HG03432 (cell line): ENCODE results near the gene ZNF700.
A peak's percentile ranks its signal among the peaks of the same experiment; 100 is the strongest.
"Not testable (repeated sequence)": the region's sequence is repeated elsewhere in the genome, so short reads cannot be mapped to it uniquely, and the experiment has no call there.

Source experiments
- ATAC-seq: cut with Tn5 transposase; IDR thresholded peaks from one replicate; pipeline ENCODE4 v1.9.1; 2021; ENCODE audit warnings: mild to moderate bottlenecking, moderate library complexity; ENCODE audit not compliant: unreplicated experiment

The ZNF700 gene

GRCh38 chr19:11935829-11936228 is 10.9 kb downstream of the ZNF700 start:
- ATAC-seq = not testable (repeated sequence)

GRCh38 chr19:11938383-11938782 is 13.5 kb downstream of the ZNF700 start:
- not testable (repeated sequence) for ATAC-seq

GRCh38 chr19:11941361-11941887 is 16.5 kb downstream of the ZNF700 start:
- not testable (repeated sequence) for ATAC-seq

DNA sequence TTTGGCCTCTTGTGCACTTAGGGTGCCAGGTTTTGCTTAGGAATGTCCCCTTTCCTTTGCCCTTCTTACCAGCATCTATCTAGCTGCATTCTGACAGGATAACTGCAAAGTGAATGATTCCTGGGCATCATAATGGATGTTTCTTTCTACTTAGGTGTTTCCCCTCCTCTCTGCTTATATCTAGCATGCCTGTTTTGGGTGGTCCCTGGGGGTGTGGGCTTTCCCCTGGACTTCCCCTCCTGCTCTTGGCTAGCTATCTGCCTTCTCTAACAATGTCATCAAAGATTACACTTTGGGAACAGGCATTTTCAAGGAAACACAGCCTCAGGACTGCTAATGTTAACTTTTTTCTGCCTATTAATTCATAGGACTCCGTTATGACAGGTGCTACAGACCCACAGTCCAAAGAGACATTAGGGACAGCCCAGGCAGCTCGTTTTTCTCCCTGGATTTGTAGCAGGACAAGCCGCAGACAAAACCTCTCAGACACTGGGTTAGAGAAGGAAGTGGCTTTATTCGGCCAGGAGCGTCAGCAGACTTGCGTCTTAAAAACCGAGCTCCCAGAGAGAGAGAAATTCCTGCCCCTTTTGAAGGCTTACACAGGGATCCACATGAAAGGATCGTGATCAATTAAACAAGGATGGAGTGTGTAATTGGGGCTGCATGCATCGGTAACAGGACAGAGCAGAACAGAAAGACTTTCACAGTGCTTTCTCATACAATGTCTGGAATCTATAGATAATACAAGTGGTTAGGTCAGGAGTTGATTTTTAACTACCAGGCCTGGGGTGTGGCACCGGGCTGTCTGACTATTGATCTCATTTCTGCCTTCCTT is 17.3 kb downstream of the ZNF700 start:
- no peak for ATAC-seq

DNA sequence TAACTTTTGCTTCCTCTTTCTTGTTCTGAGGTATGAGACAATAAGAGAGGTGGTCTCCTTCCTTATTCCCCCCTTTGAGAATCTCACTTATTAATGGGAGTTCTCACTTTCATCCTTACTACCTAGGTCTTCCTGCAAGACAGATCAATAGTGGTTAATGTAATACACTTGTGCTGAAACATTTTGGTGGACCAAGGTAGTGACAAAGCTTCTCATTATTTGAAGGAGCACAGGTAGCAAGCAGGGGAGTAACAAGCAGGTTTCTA is 17.9 kb downstream of the ZNF700 start:
- ATAC-seq = no peak

- no peak for ATAC-seq
Measured at GRCh38 chr19:11944656-11945055, 19.7 kb downstream of the ZNF700 start.

- ATAC-seq = no peak
Measured at GRCh38 chr19:11948646-11949045, 23.7 kb downstream of the ZNF700 start.

DNA sequence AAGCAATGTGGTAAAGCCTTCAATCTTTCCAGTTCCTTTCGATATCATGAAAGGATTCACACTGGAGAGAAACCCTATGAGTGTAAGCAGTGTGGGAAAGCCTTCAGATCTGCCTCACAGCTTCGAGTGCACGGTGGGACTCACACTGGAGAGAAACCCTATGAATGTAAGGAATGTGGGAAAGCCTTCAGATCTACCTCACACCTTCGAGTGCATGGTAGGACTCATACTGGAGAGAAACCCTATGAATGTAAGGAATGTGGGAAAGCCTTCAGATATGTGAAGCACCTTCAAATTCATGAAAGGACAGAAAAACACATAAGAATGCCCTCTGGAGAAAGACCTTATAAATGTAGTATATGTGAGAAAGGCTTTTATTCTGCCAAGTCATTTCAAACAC is 24.3 kb downstream of the ZNF700 start:
- no peak for ATAC-seq

- ATAC-seq = not testable (repeated sequence)
Measured at GRCh38 chr19:11949614-11950080, 24.7 kb downstream of the ZNF700 start.

DNA sequence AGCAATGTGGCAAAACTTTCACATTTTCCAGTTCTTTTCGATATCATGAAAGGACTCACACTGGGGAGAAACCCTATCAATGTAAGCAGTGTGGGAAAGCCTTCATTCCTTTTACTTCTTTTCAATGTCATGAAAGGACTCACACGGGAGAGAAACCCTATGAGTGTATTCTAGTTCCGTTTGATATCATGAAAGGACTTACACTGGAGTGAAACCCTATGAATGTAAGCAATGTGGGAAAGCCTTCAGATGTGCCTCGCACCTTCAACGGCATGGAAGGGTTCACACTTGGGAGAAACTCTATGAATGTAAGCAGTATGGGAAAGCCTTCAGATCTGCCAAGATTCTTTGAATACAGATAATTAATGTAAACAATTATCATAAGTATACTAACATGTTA is 25.4 kb downstream of the ZNF700 start:
- no peak for ATAC-seq

- ATAC-seq = peak; percentile 40
Measured at GRCh38 chr19:11963566-11964355, 38.9 kb downstream of the ZNF700 start.

GRCh38 chr19:11964496-11964857 is 39.6 kb downstream of the ZNF700 start:
- peak; percentile 18 for ATAC-seq

GRCh38 chr19:11964858-11965645 is 40.1 kb downstream of the ZNF700 start, which contains the start of gene ZNF763:
Gene ZNF763 (plus strand): TSS chr19:11965040. CDS start chr19:11965209, 169 bp downstream.
- ATAC-seq = peak; percentile 84

GRCh38 chr19:11970174-11970573 is 45.3 kb downstream of the ZNF700 start:
- ATAC-seq = no peak

GRCh38 chr19:11971041-11971440 is 46.1 kb downstream of the ZNF700 start:
- ATAC-seq = no peak

DNA sequence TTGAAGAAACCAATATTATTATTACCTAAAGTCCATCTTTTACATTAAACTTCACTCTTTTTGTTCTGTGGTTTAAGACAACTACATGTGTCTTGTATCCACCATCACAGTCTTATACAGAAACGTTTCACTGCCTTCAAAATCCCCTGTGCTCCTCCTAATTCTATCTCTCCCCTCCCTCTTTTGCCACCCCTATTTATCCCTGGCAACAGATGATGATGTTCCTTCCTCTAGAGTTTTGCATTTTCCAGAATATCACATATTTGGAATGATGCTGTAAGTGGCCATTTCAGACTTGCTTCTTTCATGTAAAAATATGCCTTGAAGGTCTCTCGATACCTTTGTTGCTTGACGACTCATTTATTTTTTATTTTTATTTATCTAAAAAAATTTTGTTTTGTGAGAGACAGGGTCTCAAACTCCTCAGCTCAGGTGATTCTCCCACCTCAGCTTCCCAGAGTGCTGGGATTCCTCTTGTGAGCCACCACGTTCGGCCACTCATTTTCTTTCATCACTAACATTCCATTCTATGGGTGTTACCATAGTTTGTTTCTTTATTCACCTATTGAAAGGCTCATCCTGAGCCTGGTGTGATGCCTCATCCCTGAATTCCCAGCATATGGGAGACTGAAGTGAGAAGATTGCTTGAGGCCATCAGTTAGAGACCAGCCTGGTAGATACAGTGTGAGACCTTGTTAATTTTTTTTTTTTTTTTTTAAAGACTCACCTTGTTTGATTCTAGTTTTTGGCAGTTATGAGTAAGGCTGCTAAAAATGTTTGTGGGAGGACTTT is 48.3 kb downstream of the ZNF700 start:
- ATAC-seq = no peak

DNA sequence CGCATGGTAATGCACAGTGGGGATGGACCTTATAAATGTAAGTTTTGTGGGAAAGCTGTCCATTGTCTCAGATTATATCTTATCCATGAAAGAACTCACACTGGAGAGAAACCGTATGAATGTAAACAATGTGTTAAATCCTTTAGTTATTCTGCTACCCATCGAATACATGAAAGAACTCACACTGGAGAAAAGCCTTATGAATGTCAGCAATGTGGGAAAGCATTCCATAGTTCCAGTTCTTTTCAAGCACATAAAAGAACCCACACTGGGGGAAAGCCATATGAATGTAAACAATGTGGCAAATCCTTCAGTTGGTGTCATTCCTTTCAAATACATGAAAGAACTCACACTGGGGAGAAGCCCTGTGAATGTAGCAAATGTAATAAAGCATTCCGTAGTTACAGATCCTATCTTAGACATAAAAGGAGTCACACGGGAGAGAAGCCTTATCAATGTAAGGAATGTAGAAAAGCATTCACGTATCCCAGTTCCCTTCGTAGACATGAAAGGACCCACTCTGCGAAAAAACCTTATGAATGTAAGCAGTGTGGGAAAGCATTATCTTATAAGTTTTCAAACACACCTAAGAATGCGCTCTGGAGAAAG is 53.7 kb downstream of the ZNF700 start:
- ATAC-seq = no peak

DNA sequence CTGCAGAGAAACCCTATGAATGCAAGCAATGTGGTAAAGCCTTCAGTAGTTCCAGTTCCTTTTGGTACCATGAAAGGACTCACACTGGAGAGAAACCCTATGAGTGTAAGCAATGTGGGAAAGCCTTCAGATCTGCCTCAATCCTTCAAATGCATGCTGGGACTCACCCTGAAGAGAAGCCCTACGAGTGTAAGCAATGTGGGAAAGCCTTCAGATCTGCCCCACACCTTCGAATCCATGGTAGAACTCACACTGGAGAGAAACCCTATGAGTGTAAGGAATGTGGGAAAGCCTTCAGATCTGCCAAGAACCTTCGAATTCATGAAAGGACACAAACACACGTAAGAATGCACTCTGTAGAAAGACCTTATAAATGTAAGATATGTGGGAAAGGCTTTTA is 54.6 kb downstream of the ZNF700 start:
- no peak for ATAC-seq

GRCh38 chr19:11982526-11982925 is 57.6 kb downstream of the ZNF700 start:
- no peak for ATAC-seq

GRCh38 chr19:11984986-11985385 is 60.1 kb downstream of the ZNF700 start:
- ATAC-seq = no peak
